ENCODE measurements around the gene DUSP5. TPM values are rescaled to one million over a fixed set of nuclear protein-coding genes. Genes with fewer than 3 reads are reported as not detected.
A peak's percentile ranks its signal among the peaks of the same experiment; 100 is the strongest.

The DUSP5 gene
- total RNA-seq, 4 donors from 2014 or later, result 10.4 to 112 (median 17.5) TPM

- Histone ChIP-seq H3K27me3 (no peaks in the 10 kb centered on the region), H3K36me3 (no peaks in the 10 kb centered on the region), H3K4me1 (peaks cover 0 to 8% of the 10 kb centered on the region in 2 donors), H3K4me3 (no peak overlapping the region), H3K27ac (peak overlapping the region; percentile 83 to 97), H3K9me3 (no peaks in the 10 kb centered on the region)
- TF ChIP-seq CTCF (IDR thresholded peaks at IDR 0.05) (no peak), POLR2A (IDR thresholded peaks at IDR 0.05) (no peak)
- no peak for DNase-seq
- intact Hi-C loops (cut with DNase I; ENCODE audit: low total_unique reads), result no loop called here
Observed at GRCh38 chr10:110502072-110502845, 4.6 kb downstream of the DUSP5 start.

- peak overlapping the region; percentile 83 to 97 for H3K27ac ChIP-seq
- DNase-seq, result peak; percentile 59 to 68
- no peak for TF ChIP-seq POLR2A (IDR thresholded peaks at IDR 0.05)
- TF ChIP-seq CTCF (IDR thresholded peaks at IDR 0.05), result no peak
- H3K4me3 ChIP-seq, result no peak overlapping the region
- no peaks in the 10 kb centered on the region for H3K36me3 ChIP-seq
- no peaks in the 10 kb centered on the region for H3K9me3 ChIP-seq
- no peaks in the 10 kb centered on the region for H3K27me3 ChIP-seq
- H3K4me1 ChIP-seq, result peaks cover 0 to 8% of the 10 kb centered on the region in 2 donors
- intact Hi-C loops (cut with DNase I; ENCODE audit: low total_unique reads), result no loop called here
Observed at GRCh38 chr10:110502851-110503301, 5.2 kb downstream of the DUSP5 start.

- no peaks in the 10 kb centered on the region for H3K36me3 ChIP-seq
- H3K27ac ChIP-seq, result peak overlapping the region; percentile 83 to 97
- peaks cover 0 to 8% of the 10 kb centered on the region in 2 donors for H3K4me1 ChIP-seq
- no peak for TF ChIP-seq CTCF (IDR thresholded peaks at IDR 0.05)
- TF ChIP-seq POLR2A (IDR thresholded peaks at IDR 0.05), result no peak
- no peak overlapping the region for H3K4me3 ChIP-seq
- DNase-seq, result no peak
- no peaks in the 10 kb centered on the region for H3K9me3 ChIP-seq
- intact Hi-C loops (cut with DNase I; ENCODE audit: low total_unique reads), result no loop called here
- no peaks in the 10 kb centered on the region for H3K27me3 ChIP-seq
Observed at GRCh38 chr10:110503528-110504110, 5.9 kb downstream of the DUSP5 start.

- DNase-seq, result peak; percentile 54 to 65
- H3K36me3 ChIP-seq, result no peaks in the 10 kb centered on the region
- H3K4me1 ChIP-seq, result peaks cover 0 to 8% of the 10 kb centered on the region in 2 donors
- H3K27me3 ChIP-seq, result no peaks in the 10 kb centered on the region
- H3K27ac ChIP-seq, result peak overlapping the region; percentile 83 to 97
- H3K9me3 ChIP-seq, result no peaks in the 10 kb centered on the region
- TF ChIP-seq CTCF (IDR thresholded peaks at IDR 0.05) (no peak), POLR2A (IDR thresholded peaks at IDR 0.05) (no peak)
- intact Hi-C loops (cut with DNase I; ENCODE audit: low total_unique reads), result no loop called here
- no peak overlapping the region for H3K4me3 ChIP-seq
Observed at GRCh38 chr10:110504111-110504735, 6.5 kb downstream of the DUSP5 start.

Data from uterus (tissue), 4 donors.